Activated naive CD4-positive, alpha-beta T cell treated with Interleukin-2 at 50 U/mL for 16 hours (primary cell): ENCODE measurements around the gene PNCK.
"Not testable (repeated sequence)": the region's sequence is repeated elsewhere in the genome, so short reads cannot be mapped to it uniquely, and the experiment has no call there.

Experiments
- DNase-seq: peaks from one replicate; pipeline ENCODE4 v3.0.0-alpha.2; 2020

The PNCK gene

DNA sequence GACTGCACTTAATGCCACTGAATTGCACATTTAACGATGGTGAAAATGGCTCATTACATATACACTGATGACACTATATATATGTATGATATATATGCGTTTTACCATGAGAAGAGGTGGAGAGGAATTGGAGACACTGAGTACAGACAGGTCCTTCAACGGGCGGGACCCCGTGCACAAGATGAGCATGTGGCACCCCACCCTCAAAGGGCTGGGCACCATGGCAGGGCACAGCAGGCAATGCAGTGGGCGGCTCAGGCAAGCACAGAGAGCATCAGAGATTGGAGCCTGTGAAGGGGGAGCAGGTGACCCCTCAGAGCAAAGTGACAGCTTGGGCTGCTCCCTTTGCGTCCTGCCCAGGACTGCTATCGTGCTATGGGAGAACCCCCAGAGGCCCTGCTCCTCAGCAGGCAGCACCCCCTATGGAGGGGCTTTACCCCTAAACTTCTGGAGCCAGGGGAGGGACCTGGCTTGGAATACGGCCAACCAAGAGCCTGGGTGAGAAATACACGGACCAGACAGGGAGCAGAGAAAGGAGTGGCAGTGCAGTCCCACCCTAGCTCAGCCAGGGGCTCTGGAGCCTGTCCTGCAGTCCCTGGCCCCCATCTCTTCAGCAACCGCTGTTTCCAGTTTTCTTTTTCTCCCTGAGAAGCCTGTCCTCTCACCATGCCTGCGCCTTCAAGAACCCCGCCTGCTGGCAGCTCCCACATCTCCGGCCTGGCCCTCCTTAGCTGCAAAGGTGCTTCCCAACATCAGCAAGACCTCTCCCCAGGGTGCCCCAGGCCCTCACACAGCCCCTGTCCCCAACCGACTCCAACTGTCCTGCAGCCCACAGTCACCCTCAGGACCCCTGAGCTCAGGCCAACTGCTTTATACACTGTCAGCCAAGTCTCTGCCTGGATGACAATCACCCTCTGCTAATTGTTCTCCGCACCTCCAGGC, 24.6 kb upstream of the PNCK start:
- DNase-seq, result no peak

GRCh38 chrX:153696986-153697722, 23.5 kb upstream of the PNCK start:
- DNase-seq, result not testable (repeated sequence)

DNA sequence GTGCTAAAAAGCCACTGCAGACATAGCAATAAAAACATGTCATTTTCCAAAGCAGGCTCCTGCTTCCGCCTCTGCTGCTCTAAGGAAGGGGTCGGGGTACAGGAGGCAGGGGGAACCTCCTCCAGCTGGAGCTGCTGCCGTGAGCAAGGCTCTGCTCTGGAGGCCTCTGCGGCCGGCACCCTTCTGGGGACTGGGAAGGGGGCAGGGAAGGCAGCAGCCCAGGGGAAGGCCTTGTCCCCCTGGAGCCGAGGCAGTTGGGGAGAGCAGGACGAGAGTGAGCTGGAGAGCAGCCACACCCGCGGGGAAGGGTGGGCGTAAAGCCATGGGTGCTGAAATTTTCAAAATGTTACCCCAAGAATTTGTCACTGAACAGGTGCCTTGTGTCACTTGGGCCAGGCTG, 22.9 kb upstream of the PNCK start:
- not testable (repeated sequence) for DNase-seq

DNA sequence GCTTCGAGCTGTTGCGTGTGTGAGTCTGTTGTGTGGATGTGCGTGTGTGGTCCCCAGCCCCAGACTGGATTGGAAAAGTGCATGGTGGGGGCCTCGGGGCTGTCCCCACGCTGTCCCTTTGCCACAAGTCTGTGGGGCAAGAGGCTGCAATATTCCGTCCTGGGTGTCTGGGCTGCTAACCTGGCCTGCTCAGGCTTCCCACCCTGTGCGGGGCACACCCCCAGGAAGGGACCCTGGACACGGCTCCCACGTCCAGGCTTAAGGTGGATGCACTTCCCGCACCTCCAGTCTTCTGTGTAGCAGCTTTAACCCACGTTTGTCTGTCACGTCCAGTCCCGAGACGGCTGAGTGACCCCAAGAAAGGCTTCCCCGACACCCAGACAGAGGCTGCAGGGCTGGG, 22.5 kb upstream of the PNCK start:
- no peak for DNase-seq

- DNase-seq, result no peak
These were observed 21.2 kb upstream of the PNCK start for GRCh38 chrX:153694687-153695270.

DNA sequence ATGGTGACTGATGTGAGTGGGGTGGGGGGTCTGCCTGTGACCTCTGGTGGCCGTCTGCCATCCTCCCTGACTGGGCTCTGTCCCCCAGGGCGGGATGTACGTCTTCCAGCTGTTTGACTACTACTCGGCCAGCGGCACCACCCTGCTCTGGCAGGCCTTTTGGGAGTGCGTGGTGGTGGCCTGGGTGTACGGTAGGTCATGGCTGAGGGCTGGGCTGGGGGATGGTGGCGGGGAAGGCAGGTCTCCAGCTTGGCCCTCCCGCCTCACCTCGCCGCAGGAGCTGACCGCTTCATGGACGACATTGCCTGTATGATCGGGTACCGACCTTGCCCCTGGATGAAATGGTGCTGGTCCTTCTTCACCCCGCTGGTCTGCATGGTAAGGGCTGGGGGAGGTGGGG, 20.6 kb upstream of the PNCK start:
- not testable (repeated sequence) for DNase-seq

GRCh38 chrX:153693216-153694086, 19.8 kb upstream of the PNCK start:
- DNase-seq, result no peak

DNA sequence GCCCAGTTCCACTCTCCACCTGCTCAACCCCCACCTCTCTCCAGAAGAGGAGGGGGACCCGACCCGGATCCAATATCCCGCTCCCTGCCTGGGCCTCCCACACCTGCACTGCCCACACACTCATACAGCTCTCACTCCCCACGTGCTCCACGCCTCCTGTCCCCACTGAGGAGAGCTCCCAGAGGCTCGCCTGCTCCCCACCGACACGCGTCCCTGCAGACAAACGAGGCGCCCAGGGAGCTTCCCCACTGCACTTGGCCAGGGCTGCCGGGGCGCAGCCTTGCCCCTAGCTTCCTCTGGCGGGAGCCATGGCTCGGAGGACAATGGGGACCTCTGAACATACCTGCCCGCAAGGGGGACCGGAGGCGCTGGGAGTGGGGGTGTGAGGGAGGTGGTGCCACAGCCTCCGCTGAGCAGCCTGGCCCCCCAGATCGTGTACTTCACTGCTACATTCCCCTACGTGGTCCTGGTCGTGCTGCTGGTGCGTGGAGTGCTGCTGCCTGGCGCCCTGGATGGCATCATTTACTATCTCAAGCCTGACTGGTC, 19.1 kb upstream of the PNCK start:
- no peak for DNase-seq

- DNase-seq, result no peak
These were observed 18.4 kb upstream of the PNCK start for GRCh38 chrX:153692003-153692402.

GRCh38 chrX:153691032-153691827, 17.6 kb upstream of the PNCK start:
- not testable (repeated sequence) for DNase-seq

DNA sequence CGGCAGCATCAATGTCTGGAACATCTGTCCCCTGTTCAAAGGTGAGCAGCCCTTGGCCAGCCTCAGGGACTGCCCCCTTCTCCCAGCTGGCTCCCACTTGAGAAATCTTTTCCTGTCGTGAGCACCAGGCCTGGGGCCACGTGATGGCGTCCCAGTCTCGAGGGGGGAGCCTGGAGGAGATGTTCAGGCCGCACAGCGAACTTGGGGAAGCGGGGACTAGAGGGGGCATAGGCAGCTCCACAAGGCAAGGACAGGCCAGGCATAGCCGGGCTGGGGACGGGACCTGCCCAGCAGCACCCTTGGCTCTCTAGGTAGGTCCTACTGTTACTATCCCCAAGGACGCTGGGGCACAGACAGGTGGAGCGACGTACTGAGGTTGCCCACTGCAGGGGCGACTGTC, 16.9 kb upstream of the PNCK start:
- no peak for DNase-seq

DNA sequence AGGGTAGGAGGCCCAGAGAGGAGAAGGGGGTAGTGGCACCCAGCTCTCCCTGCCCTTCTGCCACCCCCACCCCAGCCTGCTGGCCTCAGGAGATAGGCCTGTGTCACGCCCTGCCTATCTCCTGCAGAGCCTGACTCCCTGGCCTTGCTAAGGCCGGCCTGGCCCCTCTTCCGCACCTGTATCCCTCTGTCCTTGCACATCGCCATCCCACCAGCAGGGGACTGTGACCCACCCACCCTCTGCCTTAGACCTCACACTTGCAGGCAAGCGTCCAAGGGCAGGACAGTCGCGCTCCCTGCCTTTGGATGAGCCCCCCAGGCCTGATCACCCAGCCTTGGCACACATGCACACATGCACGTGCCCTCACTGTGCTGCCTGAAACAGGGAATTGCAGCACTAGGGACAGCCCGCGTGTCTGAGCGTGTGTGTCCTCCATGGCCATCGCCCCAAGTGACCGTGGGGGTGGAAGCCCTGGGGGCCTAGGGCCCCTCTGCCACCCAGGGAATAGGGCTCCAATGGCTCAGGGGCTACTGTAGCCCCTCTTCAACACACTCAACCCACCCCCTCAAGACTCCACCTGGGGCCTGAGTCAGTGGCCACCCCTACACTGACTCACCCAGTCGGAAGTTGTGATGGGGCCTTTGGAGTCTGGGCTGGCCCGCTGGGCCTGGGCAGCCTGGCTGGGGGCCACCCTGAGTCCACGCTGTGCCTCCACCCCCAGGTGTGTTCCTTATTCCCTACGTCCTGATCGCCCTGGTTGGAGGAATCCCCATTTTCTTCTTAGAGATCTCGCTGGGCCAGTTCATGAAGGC, 16.2 kb upstream of the PNCK start:
- DNase-seq, result no peak

- no peak for DNase-seq
These were observed 15.4 kb upstream of the PNCK start for GRCh38 chrX:153688911-153689590.

DNA sequence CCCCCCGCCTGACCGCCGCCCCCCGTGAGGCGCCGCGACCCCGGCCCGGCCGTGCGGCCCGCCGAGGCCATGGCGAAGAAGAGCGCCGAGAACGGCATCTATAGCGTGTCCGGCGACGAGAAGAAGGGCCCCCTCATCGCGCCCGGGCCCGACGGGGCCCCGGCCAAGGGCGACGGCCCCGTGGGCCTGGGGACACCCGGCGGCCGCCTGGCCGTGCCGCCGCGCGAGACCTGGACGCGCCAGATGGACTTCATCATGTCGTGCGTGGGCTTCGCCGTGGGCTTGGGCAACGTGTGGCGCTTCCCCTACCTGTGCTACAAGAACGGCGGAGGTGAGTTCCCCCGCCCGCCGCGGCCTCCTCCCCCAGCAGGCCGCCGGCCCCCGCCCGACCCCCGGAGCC, 14.9 kb upstream of the PNCK start:
- DNase-seq, result no peak

DNA sequence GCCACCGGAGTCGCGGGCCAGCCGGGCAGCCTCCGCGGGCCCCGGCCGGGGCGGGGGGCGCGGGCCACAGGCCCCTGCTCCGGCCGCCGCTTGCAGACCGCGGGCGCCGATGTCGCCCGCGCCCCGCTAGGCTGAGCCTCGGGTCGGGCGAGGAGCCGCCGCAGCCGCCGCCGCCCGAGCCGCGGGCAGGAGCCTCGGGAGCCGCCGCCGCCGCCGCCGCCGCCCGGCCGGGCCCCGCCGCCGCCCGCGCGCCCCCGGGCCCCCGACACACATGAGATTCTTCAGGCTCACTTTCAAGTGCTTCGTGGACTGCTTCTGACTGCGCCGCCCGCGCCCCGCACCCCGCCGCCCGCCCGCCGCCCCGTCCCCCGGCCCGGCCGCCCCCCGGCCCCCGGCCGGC, 14.5 kb upstream of the PNCK start:
- no peak for DNase-seq

GRCh38 chrX:153687121-153688039, 13.8 kb upstream of the PNCK start, which contains the start of gene SLC6A8:
Gene SLC6A8, plus strand, starts transcription at chrX:153687926. Its CDS starts 649 bp downstream, at chrX:153688575.
- DNase-seq, result peak; percentile 25

- no peak for DNase-seq
These were observed 13.1 kb upstream of the PNCK start for GRCh38 chrX:153686711-153687110.
